Measurements from ENCODE around the gene SMG7.

- TF ChIP-seq, protein P1, sequence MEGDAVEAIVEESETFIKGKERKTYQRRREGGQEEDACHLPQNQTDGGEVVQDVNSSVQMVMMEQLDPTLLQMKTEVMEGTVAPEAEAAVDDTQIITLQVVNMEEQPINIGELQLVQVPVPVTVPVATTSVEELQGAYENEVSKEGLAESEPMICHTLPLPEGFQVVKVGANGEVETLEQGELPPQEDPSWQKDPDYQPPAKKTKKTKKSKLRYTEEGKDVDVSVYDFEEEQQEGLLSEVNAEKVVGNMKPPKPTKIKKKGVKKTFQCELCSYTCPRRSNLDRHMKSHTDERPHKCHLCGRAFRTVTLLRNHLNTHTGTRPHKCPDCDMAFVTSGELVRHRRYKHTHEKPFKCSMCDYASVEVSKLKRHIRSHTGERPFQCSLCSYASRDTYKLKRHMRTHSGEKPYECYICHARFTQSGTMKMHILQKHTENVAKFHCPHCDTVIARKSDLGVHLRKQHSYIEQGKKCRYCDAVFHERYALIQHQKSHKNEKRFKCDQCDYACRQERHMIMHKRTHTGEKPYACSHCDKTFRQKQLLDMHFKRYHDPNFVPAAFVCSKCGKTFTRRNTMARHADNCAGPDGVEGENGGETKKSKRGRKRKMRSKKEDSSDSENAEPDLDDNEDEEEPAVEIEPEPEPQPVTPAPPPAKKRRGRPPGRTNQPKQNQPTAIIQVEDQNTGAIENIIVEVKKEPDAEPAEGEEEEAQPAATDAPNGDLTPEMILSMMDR (conservative IDR thresholded peaks at IDR 0.05) = no peak
- TF ChIP-seq EZH2 (IDR thresholded peaks at IDR 0.05; ENCODE audit: low read depth) = no peak
Measured at GRCh38 chr1:183575606-183576005, 103.3 kb downstream of the SMG7 start.

All from PC-9 (cell line).